Liver (tissue), 9 donors: ENCODE data around the gene CACNA1C. TPM values are rescaled to one million over a fixed set of nuclear protein-coding genes. Genes with fewer than 3 reads are reported as not detected.

Experiments
- DNase-seq: peaks from one replicate; pipeline ENCODE4 v3.0.0-alpha.2; 2017; ENCODE audit warnings: low spot score
- H3K27ac ChIP-seq, 2 donors: one replicate each; pipeline ENCODE4 v1.7.0; 2013; ENCODE audit warnings: inconsistent platforms in 2 of 2, low read length in 2 of 2, control low read depth in 1 of 2, low read depth in 1 of 2, mild to moderate bottlenecking in 1 of 2
- H3K27me3 ChIP-seq, 4 donors: one replicate each; pipeline versions ENCODE4 v1.6.1 to v1.7.0; 2013; ENCODE audit warnings: low read length in 3 of 4, inconsistent platforms in 1 of 4, mild to moderate bottlenecking in 1 of 4, moderate library complexity in 1 of 4; ENCODE audit not compliant: control insufficient read depth in 4 of 4, insufficient read depth in 4 of 4
- H3K36me3 ChIP-seq, 4 donors: one replicate each; pipeline versions ENCODE4 v1.6.1 to v1.7.0; 2013; ENCODE audit warnings: low read length in 3 of 4, mild to moderate bottlenecking in 3 of 4, low read depth in 1 of 4, moderate library complexity in 1 of 4; ENCODE audit not compliant: control insufficient read depth in 4 of 4, insufficient read depth in 3 of 4
- H3K4me1 ChIP-seq, 4 donors: one replicate each; pipeline versions ENCODE4 v1.6.1 to v1.7.0; 2013; ENCODE audit warnings: low read length in 3 of 4, mild to moderate bottlenecking in 3 of 4, moderate library complexity in 1 of 4; ENCODE audit not compliant: control insufficient read depth in 4 of 4, insufficient read depth in 4 of 4
- H3K4me3 ChIP-seq, 3 donors: one replicate each; pipeline versions ENCODE4 v1.6.1 to v1.7.0; 2013; ENCODE audit warnings: low read length in 3 of 3, control low read depth in 1 of 3, low read depth in 1 of 3, mild to moderate bottlenecking in 1 of 3
- H3K9ac ChIP-seq, 2 donors: one replicate each; pipeline ENCODE4 v1.7.0; 2013; ENCODE audit warnings: low read length in 2 of 2, mild to moderate bottlenecking in 2 of 2, moderate library complexity in 2 of 2, control low read depth in 1 of 2, low read depth in 1 of 2
- H3K9me3 ChIP-seq, 4 donors: one replicate each; pipeline versions ENCODE4 v1.6.1 to v1.7.0; 2013; ENCODE audit warnings: low read length in 3 of 4; ENCODE audit not compliant: control insufficient read depth in 4 of 4
- ATF3 ChIP-seq: IDR thresholded peaks from 2 replicates; pipeline ENCODE4 v1.6.1; 2016; ENCODE audit warnings: antibody characterized with exemption
- EGR1 ChIP-seq, 2 donors: IDR thresholded peaks; 2 replicates each; pipeline ENCODE4 v1.6.1; 2016 to 2018; ENCODE audit warnings: antibody characterized with exemption in 2 of 2, low read depth in 2 of 2
- FOXA1 ChIP-seq: IDR thresholded peaks from 2 replicates; pipeline ENCODE4 v1.6.1; 2016; ENCODE audit warnings: antibody characterized with exemption
- FOXA2 ChIP-seq: IDR thresholded peaks from 2 replicates; pipeline ENCODE4 v1.6.1; 2016; ENCODE audit warnings: antibody characterized with exemption
- GABPA ChIP-seq, 2 donors: IDR thresholded peaks in 1 of 2; conservative IDR thresholded peaks in 1 of 2; 2 replicates each; pipeline ENCODE4 v1.6.1; 2016; ENCODE audit warnings: antibody characterized with exemption in 2 of 2, mild to moderate bottlenecking in 1 of 2, moderate library complexity in 1 of 2
- HNF4A ChIP-seq, 2 donors: conservative IDR thresholded peaks; 2 replicates each; pipeline ENCODE4 v1.6.1; 2016; ENCODE audit warnings: antibody characterized with exemption in 2 of 2, mild to moderate bottlenecking in 2 of 2
- HNF4G ChIP-seq: IDR thresholded peaks from 2 replicates; pipeline ENCODE4 v1.6.1; 2016; ENCODE audit warnings: antibody characterized with exemption
- JUND ChIP-seq, 2 donors: IDR thresholded peaks; 2 replicates each; pipeline ENCODE4 v1.6.1; 2016; ENCODE audit warnings: antibody characterized with exemption in 2 of 2
- MAX ChIP-seq: IDR thresholded peaks from 2 replicates; pipeline ENCODE4 v1.6.1; 2016; ENCODE audit warnings: antibody characterized with exemption
- NR2F2 ChIP-seq: IDR thresholded peaks from 2 replicates; pipeline ENCODE4 v1.6.1; 2016; ENCODE audit warnings: antibody characterized with exemption
- RAD21 ChIP-seq, 2 donors: IDR thresholded peaks; 2 replicates each; pipeline ENCODE4 v1.6.1; 2016; ENCODE audit warnings: antibody characterized with exemption in 2 of 2, mild to moderate bottlenecking in 2 of 2
- REST ChIP-seq: IDR thresholded peaks from 2 replicates; pipeline ENCODE4 v1.6.1; 2016; ENCODE audit warnings: antibody characterized with exemption, mild to moderate bottlenecking
- RXRA ChIP-seq, 2 donors: IDR thresholded peaks; 2 replicates each; pipeline ENCODE4 v1.6.1; 2017 to 2018; ENCODE audit warnings: antibody characterized with exemption in 2 of 2, mild to moderate bottlenecking in 1 of 2
- SP1 ChIP-seq: IDR thresholded peaks from 2 replicates; pipeline ENCODE4 v1.6.1; 2018; ENCODE audit warnings: antibody characterized with exemption, mild to moderate bottlenecking
- YY1 ChIP-seq: IDR thresholded peaks from 2 replicates; pipeline ENCODE4 v1.6.1; 2016; ENCODE audit warnings: antibody characterized with exemption, mild to moderate bottlenecking
- ZBTB33 ChIP-seq: IDR thresholded peaks from 2 replicates; pipeline ENCODE4 v1.6.1; 2016; ENCODE audit warnings: antibody characterized with exemption
- WGBS: extraction: QIAGEN DNeasy Blood & Tissue Kit; methylation state at CpG from one replicate; pipeline ENCODE4 v1.1.7; 2013; 5-methylcytosine and 5-hydroxymethylcytosine counted together
- polyA plus RNA-seq, 2 donors: library from polyadenylated mRNA; stranded (reverse) in 1 of 2; unstranded in 1 of 2; fragments of 200-250 nt in 1 of 2; fragments of >200 nt in 1 of 2; fragmentation: Nextera tagmentation in 1 of 2; extraction: Ambion mirVana in 1 of 2; gene quantifications; one replicate each; pipeline versions ENCODE4 v1.2.1 to v1.2.3, GENCODE V29; 2013 to 2015
- total RNA-seq, 2 donors: library from RNA; depleted of rRNA; stranded (reverse); fragments of >200 nt; gene quantifications; one replicate each; pipeline ENCODE4 v1.2.3, GENCODE V29; 2014
- TF ChIP-seq, protein P1 (sequence below): fragments of 150-350 bp; IDR thresholded peaks from 2 replicates; pipeline ENCODE4 v1.5.1; 2017; ENCODE audit warnings: improper control_type of control experiment, low read depth, low read length; ENCODE audit not compliant: missing input control
- donor health status: healthy.
- donor health status: healthy.
- donor health status: healthy.
- donor health status: healthy.
- donor health status: healthy.

Gene CACNA1C
- total and polyA plus RNA-seq, 4 donors, result 0.23 to 1.9 (median 0.41) TPM

GRCh38 chr12:2690348-2691005, 637.7 kb downstream of the CACNA1C start:
- Histone ChIP-seq H3K4me3 (peak overlapping the region in 1 of 3 donors; percentile 46), H3K4me1 (peaks cover 5 to 16% (median 6%) of the 10 kb centered on the region in 4 donors), H3K36me3 (no peaks in the 10 kb centered on the region), H3K27me3 (peaks cover 0 to 9% (median 0%) of the 10 kb centered on the region in 4 donors), H3K9me3 (no peaks in the 10 kb centered on the region), H3K9ac (no peak overlapping the region), H3K27ac (no peak overlapping the region)
- peak; percentile 35 for DNase-seq
- WGBS, result 64% methylated on average over 14 of the region's 14 CpGs
- TF ChIP-seq JUND (IDR thresholded peaks at IDR 0.05), result no peak
- TF ChIP-seq FOXA2, result no peak
- TF ChIP-seq ZBTB33, result no peak
- TF ChIP-seq HNF4A (conservative IDR thresholded peaks at IDR 0.05), result no peak
- no peak for TF ChIP-seq RXRA (IDR thresholded peaks at IDR 0.05)
- TF ChIP-seq REST, result no peak
- TF ChIP-seq SP1, result no peak
- TF ChIP-seq RAD21 (IDR thresholded peaks at IDR 0.05), result no peak
- no peak for TF ChIP-seq MAX
- no peak for TF ChIP-seq NR2F2
- TF ChIP-seq, protein P1, sequence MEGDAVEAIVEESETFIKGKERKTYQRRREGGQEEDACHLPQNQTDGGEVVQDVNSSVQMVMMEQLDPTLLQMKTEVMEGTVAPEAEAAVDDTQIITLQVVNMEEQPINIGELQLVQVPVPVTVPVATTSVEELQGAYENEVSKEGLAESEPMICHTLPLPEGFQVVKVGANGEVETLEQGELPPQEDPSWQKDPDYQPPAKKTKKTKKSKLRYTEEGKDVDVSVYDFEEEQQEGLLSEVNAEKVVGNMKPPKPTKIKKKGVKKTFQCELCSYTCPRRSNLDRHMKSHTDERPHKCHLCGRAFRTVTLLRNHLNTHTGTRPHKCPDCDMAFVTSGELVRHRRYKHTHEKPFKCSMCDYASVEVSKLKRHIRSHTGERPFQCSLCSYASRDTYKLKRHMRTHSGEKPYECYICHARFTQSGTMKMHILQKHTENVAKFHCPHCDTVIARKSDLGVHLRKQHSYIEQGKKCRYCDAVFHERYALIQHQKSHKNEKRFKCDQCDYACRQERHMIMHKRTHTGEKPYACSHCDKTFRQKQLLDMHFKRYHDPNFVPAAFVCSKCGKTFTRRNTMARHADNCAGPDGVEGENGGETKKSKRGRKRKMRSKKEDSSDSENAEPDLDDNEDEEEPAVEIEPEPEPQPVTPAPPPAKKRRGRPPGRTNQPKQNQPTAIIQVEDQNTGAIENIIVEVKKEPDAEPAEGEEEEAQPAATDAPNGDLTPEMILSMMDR, result no peak

- no peaks in the 10 kb centered on the region for H3K9me3 ChIP-seq
- TF ChIP-seq HNF4G (no peak), GABPA (IDR thresholded peaks at IDR 0.05 in 1 of 2, conservative IDR thresholded peaks at IDR 0.05 in 1 of 2) (no peak), FOXA1 (no peak), RAD21 (IDR thresholded peaks at IDR 0.05) (no peak), JUND (IDR thresholded peaks at IDR 0.05) (no peak), ZBTB33 (no peak), ATF3 (no peak), SP1 (no peak), FOXA2 (no peak), YY1 (no peak), EGR1 (IDR thresholded peaks at IDR 0.05; ENCODE audit: low read depth in 2 of 2) (no peak), RXRA (IDR thresholded peaks at IDR 0.05) (no peak), NR2F2 (no peak)
- peak overlapping the region in 2 of 3 donors; percentile 16 to 46 for H3K4me3 ChIP-seq
- WGBS, result 8% methylated on average over 28 of the region's 28 CpGs
- peak; percentile 50 for DNase-seq
- H3K27me3 ChIP-seq, result peaks cover 0 to 9% (median 0%) of the 10 kb centered on the region in 4 donors
- H3K36me3 ChIP-seq, result no peaks in the 10 kb centered on the region
- no peak overlapping the region for H3K9ac ChIP-seq
- peaks cover 5 to 16% (median 6%) of the 10 kb centered on the region in 4 donors for H3K4me1 ChIP-seq
- no peak overlapping the region for H3K27ac ChIP-seq
Measured at GRCh38 chr12:2691006-2691344, 638.2 kb downstream of the CACNA1C start.
